Tibial nerve (tissue), 4 donors: ENCODE results near the gene ANKRD45. TPM values are rescaled to one million over a fixed set of nuclear protein-coding genes. Genes with fewer than 3 reads are reported as not detected.
"Not testable (repeated sequence)": the region's sequence is repeated elsewhere in the genome, so short reads cannot be mapped to it uniquely, and the experiment has no call there.

Source experiments
- DNase-seq, 2 donors: peaks; one replicate each; pipeline ENCODE4 v3.0.0-alpha.2; 2019; ENCODE audit warnings: low spot score in 2 of 2
- H3K27ac ChIP-seq, 4 donors: fragments of 200-600 bp; sonication (generic) in 3 of 4; one replicate each; pipeline ENCODE4 v1.5.1; 2017 to 2019; ENCODE audit warnings: mild to moderate bottlenecking in 1 of 4
- H3K27me3 ChIP-seq, 2 donors: fragments of 200-600 bp; sonication (generic) in 1 of 2; one replicate each; pipeline versions ENCODE4 v1.5.1 to v1.6.0; 2017 to 2019
- H3K36me3 ChIP-seq, 3 donors: fragments of 200-600 bp; sonication (generic); one replicate each; pipeline ENCODE4 v1.5.1; 2018 to 2019
- H3K4me1 ChIP-seq, 4 donors: fragments of 200-600 bp; sonication (generic) in 3 of 4; one replicate each; pipeline ENCODE4 v1.5.1; 2017 to 2019
- H3K4me3 ChIP-seq, 4 donors: fragments of 200-600 bp; sonication (generic) in 3 of 4; one replicate each; pipeline ENCODE4 v1.5.1; 2017 to 2019; ENCODE audit warnings: mild to moderate bottlenecking in 1 of 4, moderate library complexity in 1 of 4
- H3K9me3 ChIP-seq, 4 donors: fragments of 200-600 bp; sonication (generic) in 3 of 4; one replicate each; pipeline ENCODE4 v1.5.1; 2017 to 2019
- CTCF ChIP-seq, 5 experiments: fragments of 200-600 bp in 3 of 5; fragments of 450-650 bp in 2 of 5; sonication (generic) in 3 of 5; IDR thresholded peaks; one replicate each; pipeline ENCODE4 v1.5.1; 2016 to 2019; ENCODE audit warnings: antibody characterized with exemption in 5 of 5, mild to moderate bottlenecking in 3 of 5, moderate library complexity in 2 of 5
- EP300 ChIP-seq, 2 donors: sonication (generic); formaldehyde crosslinking; IDR thresholded peaks; one replicate each; pipeline ENCODE4 v1.6.1; 2017; ENCODE audit warnings: antibody characterized with exemption in 2 of 2, mild to moderate bottlenecking in 1 of 2
- POLR2A ChIP-seq, 2 donors: fragments of 450-650 bp; IDR thresholded peaks; one replicate each; pipeline ENCODE4 v1.6.1; 2017; ENCODE audit warnings: antibody characterized with exemption in 2 of 2, mild to moderate bottlenecking in 2 of 2, moderate library complexity in 2 of 2
- WGBS, 2 donors: methylation state at CpG; one replicate each; pipeline ENCODE4 v1.1.5; 2018; 5-methylcytosine and 5-hydroxymethylcytosine counted together
- total RNA-seq, 4 donors: library from RNA; depleted of rRNA; stranded (reverse); fragments of >200 nt; gene quantifications; one replicate each; pipeline ENCODE4 v1.1.0, GENCODE V29; 2016

Gene ANKRD45
- total RNA-seq, 4 donors from 2014 or later, result 0.44 to 1.8 (median 1.7) TPM; not detected in 1

- Histone ChIP-seq H3K27me3 (peaks cover 0 to 19% of the 10 kb centered on the region in 2 donors), H3K9me3 (no peaks in the 10 kb centered on the region), H3K4me1 (peaks cover 3 to 33% (median 16%) of the 10 kb centered on the region in 4 donors), H3K27ac (peak overlapping the region; percentile 81 to 95 (median 90)), H3K36me3 (peaks cover 0 to 13% (median 0%) of the 10 kb centered on the region in 3 donors), H3K4me3 (peak overlapping the region; percentile 61 to 90 (median 77))
- DNase-seq, result no peak
- no peak for TF ChIP-seq EP300 (IDR thresholded peaks at IDR 0.05)
- no peak for TF ChIP-seq CTCF (IDR thresholded peaks at IDR 0.05)
- no peak for TF ChIP-seq POLR2A (IDR thresholded peaks at IDR 0.05)
- whole genome bisulfite sequencing, 2 donors, result 51 to 60% methylated on average over 3 of the region's 3 CpGs
Observed at GRCh38 chr1:173714441-173714758, 44.7 kb upstream of the ANKRD45 start.

DNA sequence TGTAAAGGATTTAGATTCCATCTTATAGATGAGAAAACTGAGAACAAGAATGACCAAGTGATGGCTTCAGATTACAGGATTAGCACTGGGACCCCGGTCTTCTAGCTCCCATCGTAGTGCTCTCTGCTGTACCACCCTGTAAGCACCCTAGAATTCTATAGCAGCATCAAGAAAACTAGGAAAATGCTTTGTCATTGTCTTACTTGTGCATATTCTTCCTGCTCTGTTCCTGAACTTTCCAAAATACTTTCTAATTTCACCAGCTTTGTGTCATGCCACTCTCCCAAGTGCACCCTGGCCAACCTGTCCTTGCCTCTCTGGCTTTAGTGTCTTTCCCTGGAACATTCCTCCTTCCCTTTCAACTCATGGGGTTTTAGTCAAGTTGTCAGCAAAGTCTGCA lies 39.1 kb upstream of the ANKRD45 start:
- Histone ChIP-seq H3K27ac (no peak overlapping the region), H3K9me3 (no peaks in the 10 kb centered on the region), H3K4me3 (no peak overlapping the region), H3K27me3 (peaks cover 0 to 31% of the 10 kb centered on the region in 2 donors), H3K36me3 (no peaks in the 10 kb centered on the region), H3K4me1 (no peaks in the 10 kb centered on the region)
- WGBS, 2 donors, result 81 to 91% methylated on average over 2 of the region's 2 CpGs
- TF ChIP-seq EP300 (IDR thresholded peaks at IDR 0.05) (no peak), POLR2A (IDR thresholded peaks at IDR 0.05) (no peak), CTCF (IDR thresholded peaks at IDR 0.05) (no peak)
- no peak for DNase-seq

DNA sequence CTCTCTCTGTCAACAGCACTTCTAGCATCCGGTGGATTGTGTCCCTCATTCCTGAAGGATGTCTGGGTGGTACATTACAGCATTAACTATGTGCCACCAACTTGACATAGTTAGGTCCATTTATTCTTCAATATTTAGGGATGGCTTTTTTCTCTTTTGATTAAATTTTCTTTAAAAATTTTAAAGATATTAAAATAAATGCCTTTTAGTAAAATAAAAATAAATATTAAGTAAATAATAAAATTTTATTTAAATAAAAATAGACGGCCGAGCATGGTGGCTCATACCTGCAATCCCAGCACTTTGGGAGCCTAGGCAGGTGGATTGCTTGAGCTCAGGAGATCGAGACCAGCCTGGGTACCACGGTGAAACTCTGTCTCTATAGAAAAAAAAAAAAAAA lies 35.5 kb upstream of the ANKRD45 start:
- no peak for TF ChIP-seq EP300 (IDR thresholded peaks at IDR 0.05)
- TF ChIP-seq CTCF (IDR thresholded peaks at IDR 0.05), result no peak
- no peak for TF ChIP-seq POLR2A (IDR thresholded peaks at IDR 0.05)
- Histone ChIP-seq H3K36me3 (no peaks in the 10 kb centered on the region), H3K27ac (no peak overlapping the region), H3K9me3 (no peaks in the 10 kb centered on the region), H3K4me1 (no peaks in the 10 kb centered on the region), H3K27me3 (peaks cover 0 to 18% of the 10 kb centered on the region in 2 donors), H3K4me3 (no peak overlapping the region)
- WGBS, 2 donors, result 79 to 80% methylated on average over 5 of the region's 5 CpGs
- no peak for DNase-seq

DNA sequence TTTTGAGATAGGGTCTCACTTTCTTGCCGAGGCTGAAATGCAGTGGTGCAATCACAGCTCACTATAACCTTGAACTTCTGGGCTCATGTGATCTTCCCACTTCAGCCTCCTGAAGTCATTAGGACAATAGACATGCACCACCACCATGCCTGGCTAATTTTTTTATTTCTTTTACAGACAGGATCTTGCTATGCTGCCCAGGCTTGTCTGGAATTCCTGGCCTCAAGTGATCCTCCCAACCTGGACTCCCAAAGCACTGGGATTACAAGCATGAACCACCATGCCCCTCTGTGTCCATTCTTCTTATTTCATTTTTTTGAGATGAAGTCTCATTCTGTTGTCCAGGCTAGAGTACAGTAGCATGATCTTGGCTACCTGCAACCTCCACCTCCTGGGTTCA lies 33.1 kb upstream of the ANKRD45 start:
- no peak for TF ChIP-seq POLR2A (IDR thresholded peaks at IDR 0.05)
- no peak for TF ChIP-seq EP300 (IDR thresholded peaks at IDR 0.05)
- no peak for TF ChIP-seq CTCF (IDR thresholded peaks at IDR 0.05)
- no peak overlapping the region for H3K27ac ChIP-seq
- no peaks in the 10 kb centered on the region for H3K4me1 ChIP-seq
- no peaks in the 10 kb centered on the region for H3K36me3 ChIP-seq
- no peaks in the 10 kb centered on the region for H3K9me3 ChIP-seq
- H3K27me3 ChIP-seq, result no peaks in the 10 kb centered on the region
- 88 to 100% methylated on average over 1 of the region's 1 CpG for WGBS, 2 donors
- H3K4me3 ChIP-seq, result no peak overlapping the region
- no peak for DNase-seq

GRCh38 chr1:173701299-173701698 lies 31.6 kb upstream of the ANKRD45 start:
- not testable (repeated sequence) for H3K9me3 ChIP-seq, H3K4me3 ChIP-seq, H3K27me3 ChIP-seq, H3K36me3 ChIP-seq, H3K4me1 ChIP-seq, H3K27ac ChIP-seq, DNase-seq
- 97 to 98% methylated on average over 6 of the region's 6 CpGs for WGBS, 2 donors

GRCh38 chr1:173693238-173693637 lies 23.6 kb upstream of the ANKRD45 start:
- no peaks in the 10 kb centered on the region for H3K27me3 ChIP-seq
- H3K27ac ChIP-seq, result no peak overlapping the region
- no peaks in the 10 kb centered on the region for H3K36me3 ChIP-seq
- no peak for DNase-seq
- H3K4me3 ChIP-seq, result no peak overlapping the region
- H3K4me1 ChIP-seq, result no peaks in the 10 kb centered on the region
- no peaks in the 10 kb centered on the region for H3K9me3 ChIP-seq
- TF ChIP-seq POLR2A (IDR thresholded peaks at IDR 0.05) (no peak), CTCF (IDR thresholded peaks at IDR 0.05) (no peak), EP300 (IDR thresholded peaks at IDR 0.05) (no peak)
